ENCODE measurements around the gene LNX1. TPM values are rescaled to one million over a fixed set of nuclear protein-coding genes. Genes with fewer than 3 reads are reported as not detected.

LNX1 gene
- total and polyA plus RNA-seq, 9 of the 15 experiments (the other 6 are each of a cell fraction or from before 2014, with no cell fraction given) = 0.40 to 3.6 (median 2.2) TPM

DNA sequence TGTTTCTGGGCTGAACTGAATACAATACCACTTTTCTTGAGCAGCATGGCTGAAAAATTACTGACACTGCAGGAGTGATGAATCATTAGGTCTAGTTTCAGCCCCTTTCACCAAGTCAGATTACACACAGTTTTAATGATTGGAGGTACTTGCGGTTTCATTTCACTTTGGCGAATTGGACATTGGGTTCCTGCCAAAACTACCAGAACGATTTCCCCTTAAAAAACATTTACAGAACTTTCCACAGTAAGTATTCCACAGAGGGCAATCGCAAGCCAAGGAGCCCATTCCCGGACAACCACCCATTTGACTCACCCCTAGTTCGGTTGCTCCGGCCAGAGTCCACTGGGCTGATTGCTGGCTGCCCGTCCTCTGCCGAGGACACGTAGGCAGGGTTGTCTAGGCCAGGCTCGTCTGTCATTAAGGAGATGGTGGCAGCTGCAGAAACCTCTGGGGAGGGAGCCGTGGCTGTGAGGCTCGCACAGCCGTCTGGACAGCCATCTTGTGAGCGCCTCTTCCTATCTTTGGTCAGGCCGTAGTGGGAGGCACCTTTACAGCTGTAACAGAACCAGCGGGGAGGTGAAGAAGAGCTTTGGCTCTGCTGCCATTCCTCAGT is 83.5 kb downstream of the LNX1 start (continued):
- TF ChIP-seq ZNF584 (CRISPR knock-in tag; IDR thresholded peaks at IDR 0.05; ENCODE audit: low read depth) = no peak
- TF ChIP-seq, protein P1, sequence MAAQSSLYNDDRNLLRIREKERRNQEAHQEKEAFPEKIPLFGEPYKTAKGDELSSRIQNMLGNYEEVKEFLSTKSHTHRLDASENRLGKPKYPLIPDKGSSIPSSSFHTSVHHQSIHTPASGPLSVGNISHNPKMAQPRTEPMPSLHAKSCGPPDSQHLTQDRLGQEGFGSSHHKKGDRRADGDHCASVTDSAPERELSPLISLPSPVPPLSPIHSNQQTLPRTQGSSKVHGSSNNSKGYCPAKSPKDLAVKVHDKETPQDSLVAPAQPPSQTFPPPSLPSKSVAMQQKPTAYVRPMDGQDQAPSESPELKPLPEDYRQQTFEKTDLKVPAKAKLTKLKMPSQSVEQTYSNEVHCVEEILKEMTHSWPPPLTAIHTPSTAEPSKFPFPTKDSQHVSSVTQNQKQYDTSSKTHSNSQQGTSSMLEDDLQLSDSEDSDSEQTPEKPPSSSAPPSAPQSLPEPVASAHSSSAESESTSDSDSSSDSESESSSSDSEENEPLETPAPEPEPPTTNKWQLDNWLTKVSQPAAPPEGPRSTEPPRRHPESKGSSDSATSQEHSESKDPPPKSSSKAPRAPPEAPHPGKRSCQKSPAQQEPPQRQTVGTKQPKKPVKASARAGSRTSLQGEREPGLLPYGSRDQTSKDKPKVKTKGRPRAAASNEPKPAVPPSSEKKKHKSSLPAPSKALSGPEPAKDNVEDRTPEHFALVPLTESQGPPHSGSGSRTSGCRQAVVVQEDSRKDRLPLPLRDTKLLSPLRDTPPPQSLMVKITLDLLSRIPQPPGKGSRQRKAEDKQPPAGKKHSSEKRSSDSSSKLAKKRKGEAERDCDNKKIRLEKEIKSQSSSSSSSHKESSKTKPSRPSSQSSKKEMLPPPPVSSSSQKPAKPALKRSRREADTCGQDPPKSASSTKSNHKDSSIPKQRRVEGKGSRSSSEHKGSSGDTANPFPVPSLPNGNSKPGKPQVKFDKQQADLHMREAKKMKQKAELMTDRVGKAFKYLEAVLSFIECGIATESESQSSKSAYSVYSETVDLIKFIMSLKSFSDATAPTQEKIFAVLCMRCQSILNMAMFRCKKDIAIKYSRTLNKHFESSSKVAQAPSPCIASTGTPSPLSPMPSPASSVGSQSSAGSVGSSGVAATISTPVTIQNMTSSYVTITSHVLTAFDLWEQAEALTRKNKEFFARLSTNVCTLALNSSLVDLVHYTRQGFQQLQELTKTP (IDR thresholded peaks at IDR 0.05; ENCODE audit: low read depth in 1 of 2, partially characterized antibody in 2 of 2) = no peak
- TF ChIP-seq PURB (CRISPR knock-in tag; IDR thresholded peaks at IDR 0.05; ENCODE audit: low read depth) = no peak
- 0 out of 2 replicates have a peak, but pooled peaks have one; percentile 27 for TF ChIP-seq MEF2D (tag; conservative IDR thresholded peaks at IDR 0.05; ENCODE audit: low read depth)
- TF ChIP-seq, protein P2, sequence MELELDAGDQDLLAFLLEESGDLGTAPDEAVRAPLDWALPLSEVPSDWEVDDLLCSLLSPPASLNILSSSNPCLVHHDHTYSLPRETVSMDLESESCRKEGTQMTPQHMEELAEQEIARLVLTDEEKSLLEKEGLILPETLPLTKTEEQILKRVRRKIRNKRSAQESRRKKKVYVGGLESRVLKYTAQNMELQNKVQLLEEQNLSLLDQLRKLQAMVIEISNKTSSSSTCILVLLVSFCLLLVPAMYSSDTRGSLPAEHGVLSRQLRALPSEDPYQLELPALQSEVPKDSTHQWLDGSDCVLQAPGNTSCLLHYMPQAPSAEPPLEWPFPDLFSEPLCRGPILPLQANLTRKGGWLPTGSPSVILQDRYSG (tag; conservative IDR thresholded peaks at IDR 0.05; ENCODE audit: low read depth) = 0 out of 2 replicates have a peak, but pooled peaks have one; percentile 51
- TF ChIP-seq, protein P3, sequence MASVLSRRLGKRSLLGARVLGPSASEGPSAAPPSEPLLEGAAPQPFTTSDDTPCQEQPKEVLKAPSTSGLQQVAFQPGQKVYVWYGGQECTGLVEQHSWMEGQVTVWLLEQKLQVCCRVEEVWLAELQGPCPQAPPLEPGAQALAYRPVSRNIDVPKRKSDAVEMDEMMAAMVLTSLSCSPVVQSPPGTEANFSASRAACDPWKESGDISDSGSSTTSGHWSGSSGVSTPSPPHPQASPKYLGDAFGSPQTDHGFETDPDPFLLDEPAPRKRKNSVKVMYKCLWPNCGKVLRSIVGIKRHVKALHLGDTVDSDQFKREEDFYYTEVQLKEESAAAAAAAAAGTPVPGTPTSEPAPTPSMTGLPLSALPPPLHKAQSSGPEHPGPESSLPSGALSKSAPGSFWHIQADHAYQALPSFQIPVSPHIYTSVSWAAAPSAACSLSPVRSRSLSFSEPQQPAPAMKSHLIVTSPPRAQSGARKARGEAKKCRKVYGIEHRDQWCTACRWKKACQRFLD (CRISPR knock-in tag; IDR thresholded peaks at IDR 0.05) = no peak
- no peak for TF ChIP-seq PPARD (CRISPR knock-in tag; IDR thresholded peaks at IDR 0.05)
- TF ChIP-seq MCM3 (IDR thresholded peaks at IDR 0.05) = no peak
- TF ChIP-seq, protein P4, sequence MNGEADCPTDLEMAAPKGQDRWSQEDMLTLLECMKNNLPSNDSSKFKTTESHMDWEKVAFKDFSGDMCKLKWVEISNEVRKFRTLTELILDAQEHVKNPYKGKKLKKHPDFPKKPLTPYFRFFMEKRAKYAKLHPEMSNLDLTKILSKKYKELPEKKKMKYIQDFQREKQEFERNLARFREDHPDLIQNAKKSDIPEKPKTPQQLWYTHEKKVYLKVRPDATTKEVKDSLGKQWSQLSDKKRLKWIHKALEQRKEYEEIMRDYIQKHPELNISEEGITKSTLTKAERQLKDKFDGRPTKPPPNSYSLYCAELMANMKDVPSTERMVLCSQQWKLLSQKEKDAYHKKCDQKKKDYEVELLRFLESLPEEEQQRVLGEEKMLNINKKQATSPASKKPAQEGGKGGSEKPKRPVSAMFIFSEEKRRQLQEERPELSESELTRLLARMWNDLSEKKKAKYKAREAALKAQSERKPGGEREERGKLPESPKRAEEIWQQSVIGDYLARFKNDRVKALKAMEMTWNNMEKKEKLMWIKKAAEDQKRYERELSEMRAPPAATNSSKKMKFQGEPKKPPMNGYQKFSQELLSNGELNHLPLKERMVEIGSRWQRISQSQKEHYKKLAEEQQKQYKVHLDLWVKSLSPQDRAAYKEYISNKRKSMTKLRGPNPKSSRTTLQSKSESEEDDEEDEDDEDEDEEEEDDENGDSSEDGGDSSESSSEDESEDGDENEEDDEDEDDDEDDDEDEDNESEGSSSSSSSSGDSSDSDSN (IDR thresholded peaks at IDR 0.05; ENCODE audit: borderline replicate concordance in 1 of 2, low read depth in 2 of 2, low read length in 2 of 2) = 0 out of 4 replicates have a peak, but pooled peaks of 1 of the 2 experiments have one; percentile 52
- no peak for TF ChIP-seq TSC22D4 (tag; IDR thresholded peaks at IDR 0.05)
- TF ChIP-seq, protein P5, sequence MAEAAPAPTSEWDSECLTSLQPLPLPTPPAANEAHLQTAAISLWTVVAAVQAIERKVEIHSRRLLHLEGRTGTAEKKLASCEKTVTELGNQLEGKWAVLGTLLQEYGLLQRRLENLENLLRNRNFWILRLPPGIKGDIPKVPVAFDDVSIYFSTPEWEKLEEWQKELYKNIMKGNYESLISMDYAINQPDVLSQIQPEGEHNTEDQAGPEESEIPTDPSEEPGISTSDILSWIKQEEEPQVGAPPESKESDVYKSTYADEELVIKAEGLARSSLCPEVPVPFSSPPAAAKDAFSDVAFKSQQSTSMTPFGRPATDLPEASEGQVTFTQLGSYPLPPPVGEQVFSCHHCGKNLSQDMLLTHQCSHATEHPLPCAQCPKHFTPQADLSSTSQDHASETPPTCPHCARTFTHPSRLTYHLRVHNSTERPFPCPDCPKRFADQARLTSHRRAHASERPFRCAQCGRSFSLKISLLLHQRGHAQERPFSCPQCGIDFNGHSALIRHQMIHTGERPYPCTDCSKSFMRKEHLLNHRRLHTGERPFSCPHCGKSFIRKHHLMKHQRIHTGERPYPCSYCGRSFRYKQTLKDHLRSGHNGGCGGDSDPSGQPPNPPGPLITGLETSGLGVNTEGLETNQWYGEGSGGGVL (CRISPR knock-in tag; IDR thresholded peaks at IDR 0.05) = no peak
- TF ChIP-seq, protein P6, sequence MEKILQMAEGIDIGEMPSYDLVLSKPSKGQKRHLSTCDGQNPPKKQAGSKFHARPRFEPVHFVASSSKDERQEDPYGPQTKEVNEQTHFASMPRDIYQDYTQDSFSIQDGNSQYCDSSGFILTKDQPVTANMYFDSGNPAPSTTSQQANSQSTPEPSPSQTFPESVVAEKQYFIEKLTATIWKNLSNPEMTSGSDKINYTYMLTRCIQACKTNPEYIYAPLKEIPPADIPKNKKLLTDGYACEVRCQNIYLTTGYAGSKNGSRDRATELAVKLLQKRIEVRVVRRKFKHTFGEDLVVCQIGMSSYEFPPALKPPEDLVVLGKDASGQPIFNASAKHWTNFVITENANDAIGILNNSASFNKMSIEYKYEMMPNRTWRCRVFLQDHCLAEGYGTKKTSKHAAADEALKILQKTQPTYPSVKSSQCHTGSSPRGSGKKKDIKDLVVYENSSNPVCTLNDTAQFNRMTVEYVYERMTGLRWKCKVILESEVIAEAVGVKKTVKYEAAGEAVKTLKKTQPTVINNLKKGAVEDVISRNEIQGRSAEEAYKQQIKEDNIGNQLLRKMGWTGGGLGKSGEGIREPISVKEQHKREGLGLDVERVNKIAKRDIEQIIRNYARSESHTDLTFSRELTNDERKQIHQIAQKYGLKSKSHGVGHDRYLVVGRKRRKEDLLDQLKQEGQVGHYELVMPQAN (IDR thresholded peaks at IDR 0.05; ENCODE audit: borderline replicate concordance) = no peak
